ENCODE results near the gene PRAC2. TPM values are rescaled to one million over a fixed set of nuclear protein-coding genes. Genes with fewer than 3 reads are reported as not detected.

PRAC2 gene
- total RNA-seq, 4 donors from 2014 or later, result not detected

DNA sequence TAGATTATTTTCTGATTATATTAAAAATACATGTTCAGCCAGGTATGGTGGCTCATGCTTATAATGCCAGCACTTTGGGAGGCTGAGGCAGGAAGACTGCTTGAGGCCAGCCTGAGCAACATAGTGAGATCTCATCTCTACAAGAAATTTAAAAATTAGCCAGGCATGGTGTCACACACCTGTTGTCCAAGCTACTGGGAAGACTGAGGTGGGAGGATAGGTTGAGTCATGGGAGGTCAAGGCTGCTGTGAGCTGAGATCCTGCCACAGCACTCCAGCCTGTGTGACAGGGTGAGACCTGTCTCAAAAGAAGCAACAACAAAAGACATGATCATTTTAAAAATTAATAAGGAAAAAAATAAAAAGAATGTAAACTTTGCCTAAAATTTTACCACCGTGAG lies 41.4 kb upstream of the PRAC2 start:
- Histone ChIP-seq H3K27ac (replicated peaks in 1 of 4) (no peak overlapping the region), H3K36me3 (no peaks in the 10 kb centered on the region), H3K27me3 (peaks cover 0 to 73% (median 9%) of the 10 kb centered on the region in 4 donors), H3K9me3 (no peaks in the 10 kb centered on the region), H3K4me3 (no peak overlapping the region), H3K4me1 (peaks cover 0 to 9% (median 8%) of the 10 kb centered on the region in 4 donors)
- no peak for DNase-seq (ENCODE audit: extremely low spot score)
- no peak for TF ChIP-seq POLR2A (IDR thresholded peaks at IDR 0.05; ENCODE audit: low read depth)
- TF ChIP-seq, protein P1, sequence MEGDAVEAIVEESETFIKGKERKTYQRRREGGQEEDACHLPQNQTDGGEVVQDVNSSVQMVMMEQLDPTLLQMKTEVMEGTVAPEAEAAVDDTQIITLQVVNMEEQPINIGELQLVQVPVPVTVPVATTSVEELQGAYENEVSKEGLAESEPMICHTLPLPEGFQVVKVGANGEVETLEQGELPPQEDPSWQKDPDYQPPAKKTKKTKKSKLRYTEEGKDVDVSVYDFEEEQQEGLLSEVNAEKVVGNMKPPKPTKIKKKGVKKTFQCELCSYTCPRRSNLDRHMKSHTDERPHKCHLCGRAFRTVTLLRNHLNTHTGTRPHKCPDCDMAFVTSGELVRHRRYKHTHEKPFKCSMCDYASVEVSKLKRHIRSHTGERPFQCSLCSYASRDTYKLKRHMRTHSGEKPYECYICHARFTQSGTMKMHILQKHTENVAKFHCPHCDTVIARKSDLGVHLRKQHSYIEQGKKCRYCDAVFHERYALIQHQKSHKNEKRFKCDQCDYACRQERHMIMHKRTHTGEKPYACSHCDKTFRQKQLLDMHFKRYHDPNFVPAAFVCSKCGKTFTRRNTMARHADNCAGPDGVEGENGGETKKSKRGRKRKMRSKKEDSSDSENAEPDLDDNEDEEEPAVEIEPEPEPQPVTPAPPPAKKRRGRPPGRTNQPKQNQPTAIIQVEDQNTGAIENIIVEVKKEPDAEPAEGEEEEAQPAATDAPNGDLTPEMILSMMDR (IDR thresholded peaks at IDR 0.05), result no peak
- TF ChIP-seq EP300 (IDR thresholded peaks at IDR 0.05), result no peak
- TF ChIP-seq POLR2AphosphoS5 (IDR thresholded peaks at IDR 0.05), result no peak
- intact Hi-C loops (cut with DNase I), result no loop called here
- WGBS, result 71% methylated on average over 1 of the region's 1 CpG

DNA sequence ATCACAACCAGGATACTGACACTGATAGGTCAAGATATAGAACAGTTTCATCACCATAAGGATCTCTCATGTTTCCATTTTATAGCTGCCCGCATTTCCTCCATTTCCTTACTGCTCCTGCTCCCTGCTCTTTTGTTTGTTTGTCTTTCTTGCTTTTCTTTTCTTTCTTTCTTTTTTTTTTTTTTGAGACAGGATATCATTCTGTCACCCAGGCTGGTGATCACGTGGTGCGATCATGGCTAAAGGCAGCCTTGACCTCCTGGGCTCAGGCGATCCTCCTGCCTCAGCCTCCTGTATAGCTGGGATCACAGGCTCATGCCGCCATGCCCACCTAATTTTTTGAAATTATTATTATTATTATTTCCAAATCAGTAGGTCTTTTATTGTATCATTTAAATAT lies 32.3 kb upstream of the PRAC2 start:
- Histone ChIP-seq H3K27ac (replicated peaks in 1 of 4) (no peak overlapping the region), H3K4me1 (no peaks in the 10 kb centered on the region), H3K4me3 (no peak overlapping the region), H3K36me3 (no peaks in the 10 kb centered on the region), H3K27me3 (peaks cover 0 to 41% (median 6%) of the 10 kb centered on the region in 4 donors), H3K9me3 (peaks cover 0 to 6% (median 3%) of the 10 kb centered on the region in 4 donors)
- intact Hi-C loops (cut with DNase I), result no loop called here
- TF ChIP-seq, protein P1 (IDR thresholded peaks at IDR 0.05), result no peak
- no peak for TF ChIP-seq POLR2AphosphoS5 (IDR thresholded peaks at IDR 0.05)
- no peak for TF ChIP-seq EP300 (IDR thresholded peaks at IDR 0.05)
- TF ChIP-seq POLR2A (IDR thresholded peaks at IDR 0.05; ENCODE audit: low read depth), result no peak
- 82% methylated on average over 5 of the region's 5 CpGs for WGBS
- DNase-seq (ENCODE audit: extremely low spot score), result no peak

DNA sequence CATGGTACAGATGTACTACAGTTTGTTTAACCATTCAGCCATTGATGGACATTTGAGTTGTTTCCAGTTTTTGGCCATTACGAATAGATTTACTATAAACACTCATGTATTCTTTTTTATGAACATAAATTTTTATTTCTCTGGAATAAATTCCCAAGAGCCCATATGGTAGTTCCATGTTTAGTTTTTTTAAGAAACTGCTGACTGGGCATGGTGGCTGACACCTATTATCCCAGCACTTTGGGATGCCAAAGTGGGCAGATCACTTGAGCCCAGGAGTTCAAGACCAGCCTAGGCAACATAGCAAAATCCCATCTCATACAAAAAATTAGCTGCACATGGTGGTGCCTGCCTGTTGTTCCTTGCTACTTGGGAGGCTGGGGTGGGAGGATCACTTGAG lies 30.9 kb upstream of the PRAC2 start:
- WGBS, result 85% methylated on average over 1 of the region's 1 CpG

DNA sequence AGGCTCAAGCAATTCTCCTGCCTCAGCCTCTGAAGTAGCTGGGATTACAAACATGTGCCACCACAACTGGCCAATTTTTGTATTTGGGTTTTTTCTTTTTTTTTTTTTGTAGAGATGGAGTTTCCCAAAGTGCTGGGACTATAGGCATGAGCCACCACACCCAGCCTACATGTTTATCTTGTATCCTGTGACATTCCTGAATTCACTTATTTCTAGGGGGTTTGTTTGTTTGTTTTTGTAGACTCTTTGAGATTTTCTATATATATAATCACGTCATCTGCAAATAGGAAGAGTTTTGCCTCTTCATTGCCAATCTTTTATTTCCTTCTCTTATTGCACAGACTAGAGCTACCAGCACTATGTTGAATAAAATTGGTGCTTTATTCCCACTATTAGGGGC lies 29.8 kb upstream of the PRAC2 start:
- WGBS, result 61% methylated on average over 1 of the region's 1 CpG
- TF ChIP-seq EP300 (IDR thresholded peaks at IDR 0.05) (no peak), POLR2A (IDR thresholded peaks at IDR 0.05; ENCODE audit: low read depth) (no peak), POLR2AphosphoS5 (IDR thresholded peaks at IDR 0.05) (no peak)
- TF ChIP-seq, protein P1 (IDR thresholded peaks at IDR 0.05), result no peak
- H3K27me3 ChIP-seq, result peaks cover 0 to 49% (median 6%) of the 10 kb centered on the region in 4 donors

More for the DNA sequence above, 30.9 kb upstream of the PRAC2 start:
- peaks cover 0 to 43% (median 6%) of the 10 kb centered on the region in 4 donors for H3K27me3 ChIP-seq
- DNase-seq (ENCODE audit: extremely low spot score), result no peak
- no peaks in the 10 kb centered on the region for H3K4me1 ChIP-seq
- intact Hi-C loops (cut with DNase I), result no loop called here
- TF ChIP-seq EP300 (IDR thresholded peaks at IDR 0.05), result no peak
- no peak for TF ChIP-seq POLR2A (IDR thresholded peaks at IDR 0.05; ENCODE audit: low read depth)
- TF ChIP-seq, protein P1 (IDR thresholded peaks at IDR 0.05), result no peak
- no peak for TF ChIP-seq POLR2AphosphoS5 (IDR thresholded peaks at IDR 0.05)
- no peaks in the 10 kb centered on the region for H3K36me3 ChIP-seq
- no peak overlapping the region for H3K4me3 ChIP-seq
- no peak overlapping the region for H3K27ac ChIP-seq (replicated peaks in 1 of 4)
- peaks cover 0 to 6% (median 3%) of the 10 kb centered on the region in 4 donors for H3K9me3 ChIP-seq

More for the DNA sequence above, 29.8 kb upstream of the PRAC2 start:
- Histone ChIP-seq H3K9me3 (peaks cover 0 to 6% (median 3%) of the 10 kb centered on the region in 4 donors), H3K4me3 (no peak overlapping the region), H3K27ac (replicated peaks in 1 of 4) (no peak overlapping the region), H3K36me3 (no peaks in the 10 kb centered on the region), H3K4me1 (no peaks in the 10 kb centered on the region)
- DNase-seq (ENCODE audit: extremely low spot score), result no peak
- intact Hi-C loops (cut with DNase I), result no loop called here
